NCI-H82 (cell line): ENCODE results near the gene FAM216B.
"Not testable (repeated sequence)": the region's sequence is repeated elsewhere in the genome, so short reads cannot be mapped to it uniquely, and the experiment has no call there.

ENCODE experiments used
- DNase-seq: peaks from one replicate; lab custom pipeline; 2025; lab: John Stamatoyannopoulos, UW

FAM216B gene

GRCh38 chr13:42780044-42780443 is 1.3 kb upstream of the FAM216B start:
- DNase-seq, result no peak

DNA sequence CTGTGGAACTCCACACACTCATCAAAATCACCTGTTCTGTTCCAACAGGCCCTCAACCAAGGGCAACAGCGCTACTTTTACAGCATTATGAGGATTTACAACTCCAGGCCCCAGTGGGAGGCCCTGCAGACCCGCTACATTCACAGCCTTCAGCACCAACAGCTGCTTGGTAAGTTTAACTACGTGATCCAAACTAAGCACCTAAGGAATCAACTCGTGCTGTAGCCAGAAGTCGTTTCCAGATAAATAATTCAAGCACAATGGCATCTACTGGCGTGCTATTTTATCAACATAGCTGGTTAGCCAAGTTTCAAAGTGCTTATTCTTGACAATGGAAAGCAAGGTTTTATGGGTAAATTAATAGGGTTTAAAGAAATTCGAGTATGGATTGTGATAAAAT is 5.3 kb downstream of the FAM216B start:
- DNase-seq, result peak; percentile 59

DNA sequence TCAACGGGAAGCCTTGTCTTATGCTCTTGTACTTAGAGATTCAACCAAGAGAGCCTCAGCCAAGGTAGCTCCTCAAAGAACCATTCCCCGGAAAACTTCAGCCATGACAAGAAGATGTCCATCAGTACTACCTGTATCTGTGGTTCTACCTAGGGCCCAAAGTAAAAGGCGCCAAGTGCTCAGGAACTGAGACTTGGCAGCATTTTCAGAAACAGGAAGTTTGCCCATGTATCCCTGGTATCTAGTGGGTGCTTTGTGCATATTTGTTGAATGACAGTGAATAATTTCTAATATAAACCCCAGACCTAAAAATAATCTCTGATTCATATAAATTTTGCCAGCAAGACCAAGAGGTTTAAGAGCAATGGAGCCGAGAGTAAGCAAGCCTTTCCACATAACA is 7.2 kb downstream of the FAM216B start:
- DNase-seq, result no peak

DNA sequence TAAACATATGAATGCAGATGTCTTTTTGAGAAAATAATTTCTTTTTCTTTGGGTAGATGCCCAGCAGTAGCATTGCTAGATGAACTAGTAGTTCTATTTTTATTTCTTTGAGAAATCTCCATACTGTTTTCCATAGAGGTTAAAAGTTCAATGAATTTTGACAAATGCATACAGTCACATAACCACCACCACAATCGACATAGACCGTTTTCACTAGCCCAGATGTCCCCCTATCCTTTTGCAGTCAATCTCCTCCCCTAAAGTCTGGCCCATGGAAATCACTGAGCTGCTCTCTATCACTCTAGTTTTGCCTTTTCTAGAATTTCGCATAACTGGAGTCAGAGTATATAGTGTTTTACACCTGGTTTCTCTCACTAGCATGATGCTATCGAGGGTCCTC is 10.8 kb downstream of the FAM216B start:
- DNase-seq, result no peak

DNA sequence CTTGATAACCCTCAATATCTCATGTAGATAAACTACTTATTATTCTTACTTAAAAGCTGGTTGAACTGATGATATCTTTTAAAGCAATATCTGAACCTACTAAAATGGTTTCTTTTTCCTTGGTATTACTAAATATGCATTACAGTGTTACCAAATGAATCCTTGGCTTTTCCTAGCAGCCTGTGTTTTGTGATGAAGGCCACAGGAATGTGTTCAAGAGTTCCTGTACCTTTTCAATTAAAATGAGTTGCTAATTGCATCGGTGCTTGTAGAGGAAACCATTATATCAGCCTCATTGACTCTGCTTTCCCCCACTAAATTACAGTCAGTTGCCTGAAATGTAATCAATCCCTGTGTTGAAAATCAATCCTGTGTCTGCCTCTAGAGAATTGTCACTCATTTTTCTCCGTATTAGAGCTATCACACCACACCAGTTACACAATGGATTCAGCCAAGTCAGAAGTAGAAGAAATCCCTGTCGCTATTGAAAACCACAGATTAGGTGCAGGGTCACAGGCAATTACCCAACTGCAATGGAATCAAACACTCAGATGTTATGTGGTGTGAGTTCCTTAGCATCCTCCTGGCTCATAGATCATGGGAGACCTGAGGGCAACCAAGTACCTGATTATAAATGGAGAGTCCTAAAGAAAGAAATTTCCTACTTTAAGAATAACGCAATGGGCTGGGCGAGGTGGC is 13.3 kb downstream of the FAM216B start:
- DNase-seq, result no peak

GRCh38 chr13:42795666-42796065 is 14.3 kb downstream of the FAM216B start:
- DNase-seq, result no peak

DNA sequence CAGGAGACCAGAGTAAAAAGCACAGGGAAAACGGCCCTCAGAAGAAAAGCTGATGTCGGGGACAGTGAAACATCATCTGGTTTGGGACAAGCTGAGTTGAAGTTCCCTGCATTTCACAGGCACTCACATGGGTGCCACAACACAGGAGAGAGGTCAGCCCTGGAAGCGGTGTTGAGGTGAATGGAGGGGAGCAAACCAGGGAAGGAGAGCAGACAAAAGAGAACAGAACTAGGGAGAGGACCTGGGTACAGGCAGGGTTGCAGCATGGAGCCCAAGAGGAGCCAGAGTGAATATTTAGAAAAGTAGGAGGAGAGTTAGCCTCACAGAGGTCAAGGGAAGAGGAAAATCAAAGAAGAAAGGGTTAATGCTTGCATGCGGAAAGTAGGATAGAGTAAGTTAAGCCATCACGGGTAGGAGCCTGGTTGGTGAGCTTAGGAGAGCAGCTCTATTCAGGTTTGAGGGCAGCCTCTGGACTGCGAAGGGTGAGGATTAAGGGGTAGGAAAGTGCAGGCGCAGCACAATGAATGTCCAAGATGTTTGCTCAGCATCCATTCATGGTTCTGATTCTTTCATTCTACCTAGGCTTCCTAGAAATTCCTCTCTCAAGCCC is 15.5 kb downstream of the FAM216B start:
- no peak for DNase-seq

DNA sequence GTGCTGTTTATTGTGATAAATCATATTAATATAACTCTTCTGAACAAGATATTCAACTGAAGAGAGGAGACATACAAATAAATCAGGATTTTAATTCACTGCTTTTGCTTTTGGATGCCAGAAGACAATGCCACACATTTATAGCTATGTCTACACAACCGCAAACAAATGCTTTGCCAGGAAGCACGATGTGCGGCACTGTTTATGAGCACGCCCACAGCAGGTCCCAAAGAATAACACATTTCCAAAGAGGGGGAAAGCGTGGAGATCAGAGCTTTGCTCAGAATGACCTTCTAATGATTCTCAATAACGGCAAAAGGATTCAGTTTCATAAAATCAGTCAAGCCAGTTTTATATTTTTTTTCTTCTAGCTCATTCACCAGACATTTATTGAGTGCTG is 16.7 kb downstream of the FAM216B start:
- DNase-seq, result no peak

DNA sequence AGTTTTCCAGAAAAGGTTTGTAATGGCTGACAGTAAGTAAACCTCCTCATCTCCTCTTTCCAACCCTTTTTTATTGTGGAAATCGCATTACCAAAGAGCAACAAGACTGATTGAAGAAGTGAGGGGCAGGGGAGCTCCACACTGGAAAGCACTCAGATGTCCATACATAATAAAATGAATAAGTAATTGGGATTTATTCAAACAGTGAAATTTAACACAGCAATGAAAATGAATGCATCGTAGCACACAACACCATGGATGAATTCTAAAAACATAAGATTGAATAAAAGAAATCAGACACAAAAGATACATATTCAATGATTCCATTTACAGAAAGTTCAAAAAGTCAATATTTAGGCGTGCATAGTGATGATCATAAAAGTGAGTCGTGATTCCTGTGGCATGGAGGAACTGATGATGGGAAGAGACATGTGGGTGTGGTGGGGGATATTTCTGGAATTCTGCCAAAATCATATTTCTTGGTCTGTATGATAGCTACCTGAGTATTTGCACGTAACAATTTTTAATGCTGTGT is 18.8 kb downstream of the FAM216B start:
- DNase-seq, result no peak

DNA sequence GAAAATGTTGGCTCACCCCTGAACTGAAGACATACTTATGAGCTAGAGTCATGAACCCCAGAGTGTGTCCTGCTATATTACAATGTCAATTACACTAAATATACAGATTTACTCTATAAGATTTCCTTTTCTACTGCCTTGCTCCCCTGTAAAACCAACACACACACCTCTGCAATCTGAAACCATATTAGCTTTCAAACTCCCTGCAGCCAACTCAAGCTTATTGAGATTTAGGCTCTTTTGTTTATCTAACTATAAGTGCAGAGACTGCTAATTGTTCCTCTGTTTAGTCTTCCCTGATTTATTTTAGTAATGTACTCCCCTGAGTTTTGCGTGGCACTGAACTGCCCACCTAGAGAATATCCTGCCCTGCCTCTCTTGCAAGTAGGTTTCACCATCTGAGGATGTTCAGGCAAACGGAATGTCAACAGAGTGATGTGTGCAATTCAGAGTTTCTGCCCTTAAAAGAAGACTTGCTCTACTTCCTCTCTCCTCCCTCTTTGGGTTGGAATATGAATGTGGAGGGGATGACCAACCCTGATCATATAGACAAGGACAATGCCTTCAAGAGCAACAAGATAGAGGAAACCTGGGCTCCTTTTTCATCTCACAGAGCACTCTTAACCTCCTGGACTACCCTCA is 22.3 kb downstream of the FAM216B start:
- DNase-seq, result no peak

DNA sequence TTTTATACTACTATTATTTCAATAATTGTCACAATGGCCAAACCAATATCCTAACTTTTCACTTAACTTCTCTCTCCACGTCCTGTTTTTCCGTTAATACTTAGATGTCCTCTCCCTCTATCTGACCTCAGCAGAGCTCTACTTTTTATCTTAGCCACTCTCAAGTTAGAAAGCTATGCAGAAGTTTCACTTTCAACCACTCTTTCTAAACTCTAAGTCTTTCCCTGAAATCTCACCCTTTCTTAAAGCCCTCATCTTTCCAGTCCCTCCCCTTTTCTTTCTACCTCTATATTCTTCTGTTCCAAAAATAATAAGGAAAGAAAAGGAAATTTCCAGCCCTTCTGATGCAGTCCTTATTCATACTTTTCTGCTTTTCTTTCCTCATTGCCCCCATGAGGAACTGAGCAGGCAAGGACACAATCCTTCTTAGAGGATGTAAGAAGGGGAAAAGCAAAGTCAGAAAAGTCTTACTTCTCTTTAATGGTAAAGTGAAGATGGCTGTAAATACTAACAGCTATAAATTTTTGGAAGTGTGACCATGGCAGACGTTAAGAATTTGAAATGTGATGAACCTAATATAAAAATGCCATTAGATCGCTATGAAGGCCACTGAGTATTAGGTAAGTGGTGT is 23.0 kb downstream of the FAM216B start:
- no peak for DNase-seq

DNA sequence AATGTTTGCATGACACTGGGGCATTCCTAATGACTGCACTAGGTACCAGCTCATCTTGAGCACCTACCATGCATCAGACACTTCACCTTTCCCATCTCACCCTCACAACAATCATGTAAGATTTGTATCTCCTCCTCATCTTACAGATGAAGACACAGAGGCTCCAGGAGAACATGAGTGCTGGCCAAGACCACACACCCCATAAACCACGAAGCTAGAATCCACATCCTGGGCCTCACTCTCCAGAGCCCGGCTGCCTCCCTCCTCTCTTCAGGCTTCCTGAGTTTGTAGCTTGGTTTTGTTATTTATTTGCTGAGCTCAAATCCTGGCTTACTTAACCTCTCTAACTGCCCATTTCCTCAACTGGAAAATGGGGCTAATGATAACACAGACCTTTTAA is 25.9 kb downstream of the FAM216B start:
- no peak for DNase-seq

DNA sequence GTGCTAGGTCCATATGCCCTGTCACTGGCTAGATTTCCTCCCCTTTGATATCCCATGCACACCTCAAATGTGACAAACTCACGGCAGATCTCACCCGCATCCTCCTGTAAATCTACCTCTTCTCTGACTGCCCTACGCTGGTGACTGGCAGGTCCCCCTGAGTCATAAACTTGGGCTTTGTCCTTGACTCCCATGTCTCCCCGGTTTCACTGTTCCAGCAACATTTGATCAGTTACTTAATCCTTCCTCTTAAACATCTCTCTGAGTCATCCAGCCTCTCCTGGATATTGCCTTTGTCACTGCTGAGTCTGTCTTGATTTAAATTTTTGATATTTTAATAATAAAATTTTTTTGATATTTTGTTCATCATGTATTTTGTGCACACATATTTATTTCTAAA is 26.5 kb downstream of the FAM216B start:
- no peak for DNase-seq

DNA sequence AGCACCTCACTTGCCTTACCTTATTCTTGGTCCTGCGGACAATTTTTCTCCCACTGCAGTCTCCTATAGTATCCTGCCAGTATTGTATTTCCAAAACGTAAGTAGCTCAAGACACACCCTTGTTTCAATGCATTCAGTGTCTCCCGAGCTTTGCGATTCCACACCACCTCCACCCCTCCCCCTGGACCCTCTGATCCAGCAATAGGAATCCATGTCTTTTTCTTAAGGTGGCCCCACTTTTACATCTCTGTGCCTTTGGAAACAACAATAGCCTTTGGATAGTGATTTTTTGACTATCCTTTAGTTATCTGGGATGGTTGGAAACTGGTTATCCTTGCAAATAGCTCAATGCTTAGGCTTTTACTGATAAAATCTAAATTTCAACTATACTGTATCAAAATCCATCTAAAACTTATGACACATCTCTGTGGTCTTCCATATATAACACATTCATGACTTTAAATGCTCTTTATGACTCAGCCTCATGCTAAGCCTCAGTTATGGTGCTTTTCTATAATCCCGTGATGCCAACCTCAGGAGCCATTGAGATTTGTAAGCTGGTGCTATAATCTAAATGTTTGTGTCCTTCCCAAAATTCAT is 27.1 kb downstream of the FAM216B start:
- DNase-seq, result no peak

DNA sequence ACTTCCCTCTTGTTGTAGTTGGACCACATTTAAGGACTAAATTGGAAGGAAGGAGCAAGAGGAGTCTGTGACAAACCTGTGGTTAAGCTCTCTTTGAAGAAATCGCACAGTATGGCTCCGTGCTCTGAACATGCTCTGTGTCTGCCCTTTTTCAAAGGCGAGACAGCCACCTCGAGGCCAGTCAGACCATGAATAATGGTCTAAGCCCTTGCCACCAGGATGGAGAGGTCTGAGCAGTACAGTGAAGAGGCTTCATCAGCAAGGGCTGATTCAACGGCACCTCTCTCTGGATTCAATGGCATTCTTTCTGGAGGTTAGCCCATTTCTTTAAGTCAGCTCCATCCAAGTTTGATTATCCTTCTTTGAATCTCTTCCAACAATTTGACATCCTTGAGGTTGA is 30.9 kb downstream of the FAM216B start:
- no peak for DNase-seq

DNA sequence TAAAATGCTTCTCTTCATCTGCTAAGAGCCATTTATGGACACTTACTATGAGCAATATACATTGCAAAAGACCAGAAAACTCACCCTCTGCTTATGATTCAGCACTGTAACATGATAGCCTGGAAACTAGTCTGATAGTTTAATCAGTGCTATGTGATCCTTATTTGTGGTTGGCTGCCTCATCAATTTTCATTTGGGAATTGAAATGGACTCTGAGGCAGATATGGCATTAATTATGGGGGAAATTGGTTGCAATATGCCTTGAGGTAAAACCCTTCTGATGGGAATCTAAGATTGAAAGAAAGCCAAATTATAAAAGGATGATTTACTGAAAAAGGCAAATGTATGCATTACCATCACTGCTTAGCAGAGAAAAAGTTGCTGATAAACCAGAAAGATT is 33.5 kb downstream of the FAM216B start:
- DNase-seq, result no peak

DNA sequence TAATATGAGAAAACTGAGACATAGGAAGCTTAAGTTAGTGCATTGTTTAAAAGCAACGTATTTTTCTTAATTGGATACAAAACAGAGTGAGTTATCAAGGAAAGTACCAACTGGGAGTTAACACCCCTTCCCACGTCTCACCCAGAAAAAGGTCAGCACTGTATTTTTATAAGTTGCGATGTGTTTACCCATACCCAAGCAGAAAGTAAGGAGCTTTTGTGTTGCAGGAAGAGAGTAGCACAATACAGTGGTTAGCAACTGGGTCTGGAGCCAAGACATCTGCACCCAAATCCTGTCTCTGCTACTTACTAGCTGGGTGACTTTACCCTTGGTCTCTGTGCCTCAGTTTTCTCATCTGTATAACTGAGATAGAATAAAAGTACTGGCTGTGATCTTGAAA is 34.3 kb downstream of the FAM216B start:
- no peak for DNase-seq

DNA sequence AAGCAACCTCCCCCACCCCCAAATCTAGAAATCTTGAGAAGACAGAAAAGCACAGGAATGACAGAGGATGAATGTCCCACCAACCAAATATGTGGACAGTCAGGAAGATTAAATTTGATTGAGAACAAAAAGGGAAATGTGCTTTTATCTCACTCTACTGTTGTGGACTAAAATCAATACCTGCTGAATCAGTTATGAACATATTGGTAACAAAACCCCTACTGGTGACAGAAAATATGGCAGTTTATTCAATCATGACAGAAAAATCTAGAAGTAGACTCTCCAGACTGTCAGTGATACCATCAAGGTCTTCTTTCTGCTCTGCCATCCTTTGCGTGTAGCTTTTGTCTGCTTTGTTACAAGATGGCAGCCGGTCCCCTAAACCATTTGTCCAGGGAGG is 35.2 kb downstream of the FAM216B start:
- no peak for DNase-seq

DNA sequence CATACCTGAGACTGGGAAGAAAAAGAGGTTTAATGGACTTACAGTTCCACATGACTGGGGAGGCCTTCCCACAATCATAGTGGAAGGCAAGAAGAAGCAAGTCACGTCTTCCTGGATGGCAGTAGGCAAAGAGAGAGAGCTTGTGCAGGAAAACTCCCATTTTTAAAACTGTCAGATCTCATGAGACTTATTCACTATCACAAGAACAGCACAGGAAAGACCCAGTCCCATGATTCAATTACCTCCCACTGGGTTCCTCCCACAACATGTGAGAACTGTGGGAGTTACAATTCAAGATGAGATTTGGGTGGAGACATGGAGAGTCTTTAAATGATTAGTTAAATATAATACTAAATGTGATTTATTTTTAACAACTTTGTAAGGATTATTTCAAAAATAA is 38.3 kb downstream of the FAM216B start:
- not testable (repeated sequence) for DNase-seq

DNA sequence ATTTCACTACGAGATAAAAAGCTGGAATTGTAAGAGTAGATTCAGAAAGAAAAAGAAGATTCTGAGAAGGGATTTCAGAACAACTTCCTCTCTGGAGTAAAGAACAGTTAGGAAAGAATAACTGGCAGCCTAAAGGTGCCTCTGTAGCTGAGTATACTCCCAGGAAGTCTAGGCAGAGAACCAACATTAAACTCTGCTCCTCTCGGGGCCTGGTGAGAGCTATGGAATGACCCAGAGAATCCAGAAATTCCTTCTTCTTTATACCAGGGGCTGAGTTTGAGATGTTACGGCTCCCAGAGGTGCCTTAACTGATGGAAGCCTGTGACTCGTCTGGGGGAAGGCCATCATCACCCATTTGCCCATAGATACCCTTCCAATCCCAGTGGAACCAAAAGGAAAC is 39.1 kb downstream of the FAM216B start:
- DNase-seq, result no peak

GRCh38 chr13:42821437-42821836 is 40.1 kb downstream of the FAM216B start:
- no peak for DNase-seq

GRCh38 chr13:42832341-42833096 is 51.1 kb downstream of the FAM216B start:
- no peak for DNase-seq
